Heart right ventricle (tissue), 16 donors: Measurements from ENCODE around the gene TOPBP1. TPM values are rescaled to one million over a fixed set of nuclear protein-coding genes. Genes with fewer than 3 reads are reported as not detected.
A peak's percentile ranks its signal among the peaks of the same experiment; 100 is the strongest.

ENCODE experiments used
- ATAC-seq, 8 donors: fragments of 200-7000 bp; cut with Tn5 transposase; one replicate each; pipeline ENCODE4 v1.9.1; 2020; ENCODE audit warnings: mild to moderate bottlenecking in 8 of 8, moderate library complexity in 8 of 8, moderate number of reproducible peaks in 1 of 8
- DNase-seq, 2 donors: peaks; one replicate each; pipeline ENCODE4 v3.0.0-alpha.2; 2020
- H3K27ac ChIP-seq, 10 donors: fragments of 200-600 bp; sonication (generic) in 2 of 10; one replicate each; pipeline versions ENCODE4 v1.5.0 to v1.8.0; 2020 to 2022; ENCODE audit warnings: mild to moderate bottlenecking in 3 of 10
- H3K27me3 ChIP-seq, 7 donors: fragments of 200-600 bp; one replicate each; pipeline ENCODE4 v1.8.0; 2021 to 2022; ENCODE audit warnings: mild to moderate bottlenecking in 2 of 7
- H3K36me3 ChIP-seq, 9 donors: fragments of 200-600 bp; sonication (generic) in 1 of 9; one replicate each; pipeline versions ENCODE4 v1.5.0 to v1.8.0; 2020 to 2022; ENCODE audit warnings: mild to moderate bottlenecking in 2 of 9
- H3K4me1 ChIP-seq, 9 donors: fragments of 200-600 bp; sonication (generic) in 1 of 9; one replicate each; pipeline versions ENCODE4 v1.5.0 to v1.8.0; 2020 to 2022; ENCODE audit warnings: mild to moderate bottlenecking in 4 of 9
- H3K4me3 ChIP-seq, 10 donors: fragments of 200-600 bp; sonication (generic) in 2 of 10; one replicate each; pipeline versions ENCODE4 v1.5.0 to v1.8.0; 2020 to 2022; ENCODE audit warnings: mild to moderate bottlenecking in 7 of 10, moderate library complexity in 2 of 10
- H3K9me3 ChIP-seq, 11 donors: fragments of 200-600 bp in 10 of 11; sonication (generic) in 2 of 11; one replicate each; pipeline versions ENCODE4 v1.5.0 to v1.8.0; 2013 to 2022; ENCODE audit warnings: mild to moderate bottlenecking in 2 of 11, control low read depth in 1 of 11, moderate library complexity in 1 of 11
- CTCF ChIP-seq, 9 donors: fragments of 200-600 bp; sonication (generic) in 2 of 9; IDR thresholded peaks; one replicate each; pipeline versions ENCODE4 v1.5.0 to v1.8.0; 2021 to 2022; ENCODE audit warnings: antibody characterized with exemption in 9 of 9, mild to moderate bottlenecking in 5 of 9, moderate library complexity in 1 of 9
- WGBS, 2 donors: extraction: QIAGEN DNeasy Blood & Tissue Kit; methylation state at CpG; one replicate each; pipeline ENCODE4 v1.1.7; 2013; ENCODE audit warnings: inconsistent platforms in 1 of 2; 5-methylcytosine and 5-hydroxymethylcytosine counted together
- intact Hi-C, 10 donors: fragments of 100-400 bp; cut with DNase I; formaldehyde crosslinking; loops; one replicate each; pipeline versions ENCODE4 v1.11.1 to v1.14.2; 2022
- polyA plus RNA-seq, 2 donors: library from polyadenylated mRNA; stranded (reverse); fragments of 200-250 nt; gene quantifications; one replicate each; pipeline ENCODE4 v1.2.3, GENCODE V29; 2013
- total RNA-seq, 10 donors: library from RNA; stranded (reverse); fragmentation: NEBNext Ultra II Directional in 3 of 10; extraction: Animal tissue kit (Norgen Biotek cat#: 25700) in 3 of 10; gene quantifications; one replicate each; pipeline versions ENCODE4 v1.2.1 to v1.2.4, GENCODE V29; 2021 to 2023
- donor health status: Arrhythmogenic right ventricular cardiomyopathy.
- donor health status: ischemic (EF 13 %, LVEDD 7.1; RV severe dilation, severe dysfunction).
- donor health status: healthy with polysubstance abuse.
- donor health status: DM: no; HTN: yes; CAD: no.
- donor health status: DM: no; HTN: no; CAD: no.
- donor health status: ischemic (EF 25% LVEDD 6.9; RV normal size, moderate dysfunction).
- donor health status: ischemic (EF 25% LVEDD 5.7; RV mildly dilated, moderate dysfunction).
- donor health status: healthy.
- donor health status: DM: yes; HTN: yes; CAD: no.
- donor health status: Ischemic cardiomyopathy.
- donor health status: ischemic (EF 35%, LVEDD 5.7; RV mildly dilated, moderate dysfunction).
- donor health status: nonischemic (EF 11% LVEDD 7.7; RV severe dilation, severe dysfunction).
- donor health status: DM: yes; HTN: yes; CAD: no.
- donor health status: PGD.
- donor health status: ischemic (EF 29% LVEDD 5.4; RV normal size, mild dysfunction).
- donor health status: nonischemic (EF 23%, LVEDD 6.1; RV moderate dilation, normal function).

TOPBP1 gene
- total and polyA plus RNA-seq, 12 donors, result 5.7 to 11.8 (median 10.8) TPM

GRCh38 chr3:133572158-133573053 is 89.3 kb downstream of the TOPBP1 start:
- peaks cover 0 to 26% (median 10%) of the 10 kb centered on the region in 9 donors for H3K36me3 ChIP-seq
- H3K9me3 ChIP-seq, result no peaks in the 10 kb centered on the region
- H3K27ac ChIP-seq, result peak overlapping the region; percentile 49 to 96 (median 89)
- intact Hi-C loops, result loop anchor here (2.0 to 10.0 kb wide), 8 partner anchors 98 to 850 kb away; partner anchors contain the start of genes NPHP3 (in 6 of the 10) and AMOTL2 (in 1 of the 10)
- DNase-seq (no peak), ATAC-seq (no peak)
- H3K27me3 ChIP-seq, result no peaks in the 10 kb centered on the region
- H3K4me3 ChIP-seq, result peak overlapping the region in 9 of 10 donors; percentile 11 to 89 (median 45)
- 81 to 91% methylated on average over 19 of the region's 19 CpGs for WGBS, 2 donors
- no peak for TF ChIP-seq CTCF (IDR thresholded peaks at IDR 0.05)
- peaks cover 3 to 71% (median 45%) of the 10 kb centered on the region in 9 donors for H3K4me1 ChIP-seq

GRCh38 chr3:133570937-133571320 is 90.8 kb downstream of the TOPBP1 start:
- DNase-seq (no peak), ATAC-seq (no peak)
- no peaks in the 10 kb centered on the region for H3K27me3 ChIP-seq
- 89 to 90% methylated on average over 2 of the region's 2 CpGs for whole genome bisulfite sequencing, 2 donors
- no peaks in the 10 kb centered on the region for H3K9me3 ChIP-seq
- H3K4me3 ChIP-seq, result no peak overlapping the region
- peaks cover 3 to 56% (median 31%) of the 10 kb centered on the region in 9 donors for H3K4me1 ChIP-seq
- no peak for TF ChIP-seq CTCF (IDR thresholded peaks at IDR 0.05)
- peak overlapping the region in 7 of 10 donors; percentile 44 to 96 (median 66) for H3K27ac ChIP-seq
- H3K36me3 ChIP-seq, result peaks cover 0 to 12% (median 5%) of the 10 kb centered on the region in 9 donors
- intact Hi-C loops, result loop anchor here (5.0 to 10.0 kb wide), 7 partner anchors 96 to 849 kb away; partner anchors contain the start of genes NPHP3 (in 4 of the 10) and AMOTL2 (in 1 of the 10)

GRCh38 chr3:133570139-133570936 is 91.4 kb downstream of the TOPBP1 start:
- H3K4me3 ChIP-seq, result no peak overlapping the region
- TF ChIP-seq CTCF (IDR thresholded peaks at IDR 0.05), result no peak
- ATAC-seq (peak in 1 of 8 donors; percentile 3), DNase-seq (peak in 1 of 2 donors; percentile 29)
- intact Hi-C loops, result loop anchor here (5.0 to 10.0 kb wide), 7 partner anchors 96 to 848 kb away; partner anchors contain the start of genes NPHP3 (in 4 of the 10) and AMOTL2 (in 1 of the 10)
- peaks cover 0 to 6% (median 3%) of the 10 kb centered on the region in 9 donors for H3K36me3 ChIP-seq
- WGBS, 2 donors, result 83 to 88% methylated on average over 5 of the region's 5 CpGs
- no peaks in the 10 kb centered on the region for H3K27me3 ChIP-seq
- no peaks in the 10 kb centered on the region for H3K9me3 ChIP-seq
- H3K27ac ChIP-seq, result peak overlapping the region in 8 of 10 donors; percentile 40 to 96 (median 65)
- H3K4me1 ChIP-seq, result peaks cover 2 to 50% (median 25%) of the 10 kb centered on the region in 9 donors
